ENCODE results near the gene ACOXL. TPM values are rescaled to one million over a fixed set of nuclear protein-coding genes. Genes with fewer than 3 reads are reported as not detected.

Gene ACOXL
- total RNA-seq, 1 donor from 2014 or later, result not detected

DNA sequence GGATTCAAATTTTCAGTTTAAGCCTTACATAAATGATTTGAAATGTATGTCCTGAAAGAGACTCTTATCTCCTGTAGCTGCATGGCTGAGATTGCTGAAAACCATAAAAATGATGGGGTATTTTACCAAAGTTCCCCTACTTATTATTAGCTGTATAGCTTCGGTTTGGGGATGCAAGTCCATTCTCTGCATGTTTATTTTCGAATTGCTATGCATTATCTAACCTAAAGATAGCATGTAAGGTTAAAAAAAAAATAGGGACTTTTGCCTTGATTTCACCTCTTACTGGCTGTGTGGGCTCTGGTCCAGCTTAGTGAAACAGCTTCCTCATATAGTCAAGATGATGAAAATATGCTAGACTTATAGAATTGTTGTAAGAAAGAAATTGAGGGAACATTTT is 14.0 kb upstream of the ACOXL start:
- peaks cover 7% of the 10 kb centered on the region for H3K27me3 Mint-ChIP-seq (ENCODE audit: low read depth)
- no peaks in the 10 kb centered on the region for H3K9me3 Mint-ChIP-seq
- H3K4me3 Mint-ChIP-seq, result no peak overlapping the region
- no peak overlapping the region for H3K27ac Mint-ChIP-seq (ENCODE audit: unreplicated experiment)
- no peaks in the 10 kb centered on the region for H3K4me1 Mint-ChIP-seq
- DNase-seq (ENCODE audit: low read depth, low spot score), result no peak
- H3K36me3 Mint-ChIP-seq (ENCODE audit: low read depth), result no peaks in the 10 kb centered on the region
- TF ChIP-seq, protein P1, sequence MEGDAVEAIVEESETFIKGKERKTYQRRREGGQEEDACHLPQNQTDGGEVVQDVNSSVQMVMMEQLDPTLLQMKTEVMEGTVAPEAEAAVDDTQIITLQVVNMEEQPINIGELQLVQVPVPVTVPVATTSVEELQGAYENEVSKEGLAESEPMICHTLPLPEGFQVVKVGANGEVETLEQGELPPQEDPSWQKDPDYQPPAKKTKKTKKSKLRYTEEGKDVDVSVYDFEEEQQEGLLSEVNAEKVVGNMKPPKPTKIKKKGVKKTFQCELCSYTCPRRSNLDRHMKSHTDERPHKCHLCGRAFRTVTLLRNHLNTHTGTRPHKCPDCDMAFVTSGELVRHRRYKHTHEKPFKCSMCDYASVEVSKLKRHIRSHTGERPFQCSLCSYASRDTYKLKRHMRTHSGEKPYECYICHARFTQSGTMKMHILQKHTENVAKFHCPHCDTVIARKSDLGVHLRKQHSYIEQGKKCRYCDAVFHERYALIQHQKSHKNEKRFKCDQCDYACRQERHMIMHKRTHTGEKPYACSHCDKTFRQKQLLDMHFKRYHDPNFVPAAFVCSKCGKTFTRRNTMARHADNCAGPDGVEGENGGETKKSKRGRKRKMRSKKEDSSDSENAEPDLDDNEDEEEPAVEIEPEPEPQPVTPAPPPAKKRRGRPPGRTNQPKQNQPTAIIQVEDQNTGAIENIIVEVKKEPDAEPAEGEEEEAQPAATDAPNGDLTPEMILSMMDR (conservative IDR thresholded peaks at IDR 0.05), result no peak

DNA sequence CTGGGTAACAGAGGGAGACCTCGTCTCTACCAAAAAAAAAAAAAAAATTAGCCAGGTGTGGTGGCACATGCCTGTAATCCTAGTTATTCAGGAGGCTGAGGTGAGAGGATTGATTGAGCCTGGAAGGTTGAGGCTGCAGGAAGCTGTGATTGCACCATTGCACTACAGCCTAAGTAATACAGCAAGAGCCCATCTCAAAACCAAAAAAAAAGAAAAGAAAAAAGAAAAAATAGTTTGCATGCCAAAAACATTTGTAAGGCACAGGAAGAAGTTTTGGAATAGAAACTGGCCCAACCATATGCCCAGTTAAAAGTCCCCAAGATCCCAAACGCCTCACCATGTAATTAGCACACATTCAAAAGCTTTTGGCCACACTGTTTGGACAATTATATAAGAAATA is 13.4 kb upstream of the ACOXL start:
- H3K4me1 Mint-ChIP-seq, result no peaks in the 10 kb centered on the region
- no peak overlapping the region for H3K27ac Mint-ChIP-seq (ENCODE audit: unreplicated experiment)
- H3K9me3 Mint-ChIP-seq, result no peaks in the 10 kb centered on the region
- H3K4me3 Mint-ChIP-seq, result no peak overlapping the region
- TF ChIP-seq, protein P1 (conservative IDR thresholded peaks at IDR 0.05), result no peak
- no peaks in the 10 kb centered on the region for H3K36me3 Mint-ChIP-seq (ENCODE audit: low read depth)
- no peak for DNase-seq (ENCODE audit: low read depth, low spot score)
- peaks cover 9% of the 10 kb centered on the region for H3K27me3 Mint-ChIP-seq (ENCODE audit: low read depth)

DNA sequence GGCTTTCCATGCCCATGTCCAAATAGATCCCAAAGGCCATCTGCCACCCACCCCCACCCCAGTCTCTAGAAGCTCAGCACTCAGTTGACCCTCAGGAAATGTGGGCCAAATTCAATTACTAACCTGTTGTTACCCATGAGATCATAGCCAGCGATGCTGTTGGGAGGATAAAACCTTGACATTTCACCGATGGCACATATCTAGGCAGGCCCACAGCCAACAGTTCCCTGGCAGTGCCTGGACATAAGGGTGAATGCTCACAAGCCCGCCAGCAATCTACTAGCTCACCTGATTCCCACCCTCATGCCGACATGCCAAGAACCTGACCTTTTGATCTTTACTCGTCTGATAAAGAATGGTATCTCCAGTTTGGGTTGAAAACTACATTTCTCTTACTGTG is 11.8 kb upstream of the ACOXL start:
- TF ChIP-seq, protein P1 (conservative IDR thresholded peaks at IDR 0.05), result no peak
- peaks cover 10% of the 10 kb centered on the region for H3K27me3 Mint-ChIP-seq (ENCODE audit: low read depth)
- H3K9me3 Mint-ChIP-seq, result no peaks in the 10 kb centered on the region
- no peak overlapping the region for H3K27ac Mint-ChIP-seq (ENCODE audit: unreplicated experiment)
- no peaks in the 10 kb centered on the region for H3K36me3 Mint-ChIP-seq (ENCODE audit: low read depth)
- DNase-seq (ENCODE audit: low read depth, low spot score), result no peak
- H3K4me3 Mint-ChIP-seq, result no peak overlapping the region
- no peaks in the 10 kb centered on the region for H3K4me1 Mint-ChIP-seq

DNA sequence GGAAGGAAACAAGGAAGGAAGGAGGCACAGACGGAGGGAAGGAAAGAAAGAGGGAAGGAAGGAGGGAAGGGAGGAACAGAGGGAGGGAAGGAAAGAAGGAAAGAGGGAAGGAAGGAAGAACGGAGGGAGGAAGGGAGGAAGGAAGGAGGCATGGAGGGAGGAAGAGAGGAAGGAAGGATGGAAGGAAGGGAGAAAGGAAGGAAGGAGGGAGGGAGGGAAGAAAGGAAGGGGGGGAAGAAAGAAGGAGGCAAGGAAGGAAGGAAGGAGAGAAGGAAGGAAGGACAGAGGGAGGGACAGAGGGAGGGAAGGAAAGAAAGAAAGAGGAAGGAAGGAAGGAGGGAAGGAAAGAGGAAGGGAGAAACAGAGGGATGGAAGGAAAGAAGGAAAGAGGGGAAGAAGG is 7.6 kb upstream of the ACOXL start:
- no peak for DNase-seq (ENCODE audit: low read depth, low spot score)
- no peak overlapping the region for H3K27ac Mint-ChIP-seq (ENCODE audit: unreplicated experiment)
- TF ChIP-seq, protein P1 (conservative IDR thresholded peaks at IDR 0.05), result no peak
- no peak overlapping the region for H3K4me3 Mint-ChIP-seq
- no peaks in the 10 kb centered on the region for H3K4me1 Mint-ChIP-seq
- no peaks in the 10 kb centered on the region for H3K36me3 Mint-ChIP-seq (ENCODE audit: low read depth)
- H3K27me3 Mint-ChIP-seq (ENCODE audit: low read depth), result peaks cover 26% of the 10 kb centered on the region
- no peaks in the 10 kb centered on the region for H3K9me3 Mint-ChIP-seq

DNA sequence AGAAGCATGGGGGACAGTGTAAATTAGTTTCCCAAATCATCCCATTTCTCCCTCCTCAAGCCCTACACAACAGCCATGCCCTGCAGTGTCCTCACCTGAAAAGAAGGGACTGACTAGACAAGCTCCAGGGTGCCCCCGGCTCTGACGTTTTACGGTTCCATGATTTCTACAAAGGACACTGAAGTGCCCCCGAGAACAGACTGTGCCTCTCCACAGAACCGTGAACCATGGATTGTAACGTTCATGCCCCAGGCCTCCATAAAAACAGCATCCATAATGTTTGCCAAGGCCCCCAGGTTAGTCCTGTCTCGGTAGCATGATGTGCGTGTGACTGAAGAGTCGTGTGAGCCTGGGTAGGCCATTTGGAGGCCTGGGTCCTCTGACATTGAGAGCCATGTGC is 7.0 kb upstream of the ACOXL start:
- Mint-ChIP-seq H3K27me3 (ENCODE audit: low read depth) (peaks cover 32% of the 10 kb centered on the region), H3K36me3 (ENCODE audit: low read depth) (no peaks in the 10 kb centered on the region), H3K9me3 (no peaks in the 10 kb centered on the region), H3K27ac (ENCODE audit: unreplicated experiment) (no peak overlapping the region), H3K4me3 (no peak overlapping the region), H3K4me1 (no peaks in the 10 kb centered on the region)
- TF ChIP-seq, protein P1 (conservative IDR thresholded peaks at IDR 0.05), result no peak
- DNase-seq (ENCODE audit: low read depth, low spot score), result no peak

DNA sequence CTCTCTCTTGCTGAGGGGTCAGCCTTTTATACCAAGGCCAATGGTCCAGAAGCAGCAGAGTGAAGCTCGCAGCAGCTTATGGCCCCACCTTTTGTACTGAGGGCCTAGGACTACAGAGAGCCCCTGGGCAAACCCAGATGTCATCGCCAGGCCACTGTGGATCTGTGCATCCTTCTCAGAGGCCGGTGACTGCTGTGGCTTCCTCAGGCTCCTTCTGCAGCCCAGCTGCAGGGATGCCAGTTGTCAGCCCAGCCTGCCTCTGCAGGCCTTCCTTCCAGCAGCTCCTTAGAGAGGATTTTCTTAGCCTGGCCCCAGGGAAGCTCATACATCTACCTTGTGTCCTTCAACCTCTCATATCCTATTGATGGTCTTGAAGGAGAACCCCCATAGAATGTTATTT is 6.5 kb upstream of the ACOXL start:
- H3K27me3 Mint-ChIP-seq (ENCODE audit: low read depth), result peaks cover 37% of the 10 kb centered on the region

More for the DNA sequence above, 6.5 kb upstream of the ACOXL start:
- Mint-ChIP-seq H3K36me3 (ENCODE audit: low read depth) (peaks cover 3% of the 10 kb centered on the region), H3K9me3 (no peaks in the 10 kb centered on the region), H3K27ac (ENCODE audit: unreplicated experiment) (no peak overlapping the region), H3K4me3 (no peak overlapping the region), H3K4me1 (no peaks in the 10 kb centered on the region)
- TF ChIP-seq, protein P1 (conservative IDR thresholded peaks at IDR 0.05), result no peak
- no peak for DNase-seq (ENCODE audit: low read depth, low spot score)

Data from neural crest cell (in vitro differentiated cells).